T47D (cell line): Measurements from ENCODE around the gene MEX3D.

Experiments
- DNase-seq, 2 experiments: peaks; one replicate each; pipeline versions ENCODE4 v3.0.0 to v3.0.0-alpha.2; 2011 to 2012; ENCODE audit warnings: low read depth in 1 of 2, low spot score in 1 of 2
- JUND ChIP-seq: IDR thresholded peaks from 2 replicates; pipeline ENCODE4 v1.6.1; 2012; ENCODE audit warnings: low read depth
- in situ Hi-C: cut with HindIII; loops from 2 replicates; pipeline ENCODE4 v1.10.0; 2016; ENCODE audit warnings: low sequenced_read_pairs, low pct_unique_long_range_greater_than_20kb

Gene MEX3D

DNA sequence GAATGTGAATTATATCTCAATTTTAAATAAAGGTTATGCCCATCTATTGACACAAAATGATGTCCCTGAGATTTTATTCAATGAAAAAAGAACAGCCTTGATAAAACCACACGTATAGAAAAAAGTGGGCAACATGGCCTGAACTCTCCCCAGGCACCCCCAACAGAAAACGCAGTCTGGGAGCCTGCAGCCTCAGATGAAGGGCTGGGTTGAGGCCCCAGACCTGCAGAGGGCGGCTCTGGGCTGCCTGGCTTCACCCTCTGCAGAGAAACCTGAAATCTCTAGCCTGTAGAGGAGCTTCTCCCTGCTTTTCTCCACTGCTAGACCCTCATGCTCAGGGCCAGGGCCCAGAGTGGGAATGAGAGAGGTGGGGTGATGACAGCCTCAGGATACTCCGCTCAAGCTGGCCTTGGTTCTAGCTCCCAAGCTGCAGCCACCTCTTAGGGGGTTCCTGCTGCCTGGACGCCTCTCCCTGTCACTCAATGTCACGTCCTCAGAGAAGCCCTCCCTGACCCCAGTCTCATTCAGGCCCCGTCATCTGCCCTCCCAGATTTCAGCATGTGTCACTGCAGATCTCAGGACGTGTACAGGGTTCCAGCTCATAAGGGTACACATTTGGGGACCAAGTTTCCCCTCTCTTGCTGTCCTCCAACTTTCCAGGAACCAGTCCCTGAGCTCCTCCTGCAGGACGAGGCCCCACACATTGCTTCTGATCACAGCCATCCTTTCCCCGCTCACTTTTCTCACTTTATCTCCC lies 22.7 kb upstream of the MEX3D start:
- TF ChIP-seq JUND = no peak
- DNase-seq = peak in 1 of 2 experiments; percentile 35
- in situ Hi-C loops = no loop called here

DNA sequence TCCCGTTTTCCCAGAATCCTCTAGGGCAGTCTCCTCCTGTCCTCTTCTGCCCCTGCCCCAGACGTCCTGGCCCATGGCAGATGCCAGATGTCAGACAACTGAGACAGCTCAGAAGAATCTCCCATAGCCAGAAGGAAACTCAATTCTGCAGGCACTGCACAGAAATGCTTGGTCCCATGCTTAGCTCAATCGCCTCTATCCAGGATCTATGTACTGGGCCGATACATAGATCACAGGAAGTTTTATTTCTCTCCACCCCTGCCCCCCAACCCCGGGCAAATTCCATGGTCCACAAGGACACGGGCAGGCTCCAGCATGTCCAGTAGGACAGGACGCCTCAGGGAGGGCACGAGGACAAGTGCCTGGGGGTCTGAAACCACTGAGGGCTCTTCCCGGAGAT lies 19.7 kb upstream of the MEX3D start:
- in situ Hi-C loops = no loop called here
- DNase-seq = peak in 1 of 2 experiments; percentile 48
- no peak for TF ChIP-seq JUND

DNA sequence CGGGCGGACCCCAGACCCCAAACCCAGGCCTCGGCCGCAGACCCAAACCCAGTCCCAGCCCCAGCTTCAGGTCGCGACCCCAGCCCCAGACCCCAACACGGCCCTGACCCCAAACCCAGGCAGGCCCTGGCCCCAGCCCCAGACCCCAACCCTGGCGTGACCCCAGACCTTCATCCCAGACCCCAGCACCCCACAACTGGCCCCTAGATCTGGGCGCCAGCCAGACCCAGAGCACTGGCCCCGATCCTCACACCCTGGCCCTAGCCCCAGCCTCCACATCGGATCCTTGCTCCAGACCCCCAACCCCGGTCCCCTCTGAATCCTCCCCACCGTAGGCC lies 17.1 kb upstream of the MEX3D start:
- DNase-seq = no peak
- in situ Hi-C loops = no loop called here
- no peak for TF ChIP-seq JUND

DNA sequence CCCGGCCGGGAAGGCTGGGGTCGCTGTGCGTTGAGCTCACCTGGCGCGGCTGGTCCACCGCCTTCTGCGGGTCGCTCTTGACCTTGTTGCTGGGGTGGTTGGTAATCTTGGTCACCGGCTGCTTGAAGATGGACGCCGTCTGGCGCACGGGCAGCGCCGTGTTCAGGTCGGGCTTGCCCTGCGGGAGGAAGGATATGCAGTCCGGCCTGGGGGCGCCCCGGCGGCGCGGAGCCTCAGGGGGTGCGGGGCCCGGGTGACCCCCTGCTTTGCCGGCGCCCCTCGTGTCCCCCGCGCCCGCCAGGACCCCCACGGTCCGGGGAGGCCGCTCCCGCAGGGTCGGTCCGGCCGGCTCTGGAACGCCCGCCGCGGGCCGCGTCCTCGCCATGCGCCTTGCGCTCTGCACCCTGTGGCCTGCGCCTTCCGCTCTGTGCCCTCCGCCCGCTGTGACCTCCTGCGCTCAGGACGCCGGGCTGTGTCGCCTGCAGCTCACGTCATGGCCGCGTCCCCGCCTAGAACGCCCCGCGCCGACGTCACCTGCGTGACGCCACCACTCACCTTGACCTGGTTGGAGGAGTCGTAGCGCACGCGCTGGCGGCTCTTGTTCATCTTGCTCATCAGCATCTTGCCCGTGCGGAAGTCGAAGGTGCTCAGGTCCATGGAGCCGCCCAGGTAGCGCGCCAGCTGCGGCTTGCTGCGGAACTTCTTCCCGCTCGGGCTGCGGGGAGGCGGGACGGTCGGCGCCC lies 16.5 kb upstream of the MEX3D start:
- no peak for TF ChIP-seq JUND
- DNase-seq = no peak
- in situ Hi-C loops = no loop called here

DNA sequence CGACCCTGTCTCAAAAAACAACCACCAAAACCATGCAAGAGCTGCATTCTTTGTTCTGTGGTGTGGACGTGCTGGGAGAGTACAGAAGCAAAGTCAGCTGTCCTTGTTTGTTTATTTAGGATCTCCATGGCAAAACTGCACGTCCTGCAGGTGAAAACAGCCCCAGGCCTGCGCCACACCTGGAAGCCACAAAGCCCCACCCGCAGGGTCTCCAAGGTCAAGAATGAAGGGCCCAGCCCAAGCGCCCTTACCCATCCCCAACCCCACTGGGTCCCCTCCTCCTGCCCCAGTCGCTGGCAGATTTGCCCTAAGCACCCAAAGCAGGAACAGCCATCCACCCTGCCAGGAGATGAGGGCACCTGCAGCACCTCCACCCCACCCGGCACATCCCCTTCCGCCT lies 14.1 kb upstream of the MEX3D start:
- TF ChIP-seq JUND = no peak
- in situ Hi-C loops = no loop called here
- DNase-seq = no peak

DNA sequence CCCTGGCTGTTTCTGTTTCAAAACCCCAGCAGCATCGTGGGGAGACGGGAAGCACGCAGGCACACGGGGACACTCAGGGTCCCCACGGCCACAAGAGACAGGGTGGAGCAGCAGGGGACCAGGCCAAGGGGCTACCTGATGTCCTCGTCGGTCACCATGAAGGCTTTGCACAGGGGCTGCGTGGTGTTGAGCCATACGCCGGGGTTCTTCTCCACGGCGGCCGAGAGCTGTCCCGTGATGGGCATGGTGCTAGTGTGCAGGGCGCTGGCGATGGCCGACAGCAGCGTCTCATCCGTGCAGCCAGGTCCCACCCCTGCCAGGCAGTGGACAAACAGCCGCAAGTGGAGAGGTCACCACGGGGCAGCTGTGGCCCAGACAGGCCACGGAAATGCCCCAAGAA lies 12.8 kb upstream of the MEX3D start:
- in situ Hi-C loops = no loop called here
- no peak for TF ChIP-seq JUND
- DNase-seq = no peak

DNA sequence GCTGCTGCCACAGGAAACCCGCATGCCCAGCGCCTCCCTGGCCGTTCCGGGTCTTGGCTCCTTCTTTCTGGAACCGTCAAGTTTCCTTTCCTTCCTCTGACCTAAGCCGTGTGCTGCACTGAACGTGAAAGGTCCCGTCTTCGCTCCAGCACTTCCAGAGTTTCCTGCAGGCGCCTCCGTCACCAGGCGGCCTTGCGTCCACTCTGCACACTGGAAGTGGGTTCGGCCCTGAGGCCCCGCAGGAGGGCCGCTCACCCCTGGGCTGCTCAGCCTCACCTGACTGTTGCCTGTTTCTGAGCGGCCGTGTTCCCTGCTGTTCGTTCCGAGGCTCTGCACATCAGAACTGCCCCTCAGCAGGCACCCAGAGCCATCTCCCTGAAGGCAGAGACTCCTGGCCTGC lies 12.3 kb upstream of the MEX3D start:
- no peak for DNase-seq
- in situ Hi-C loops = no loop called here
- TF ChIP-seq JUND = no peak

DNA sequence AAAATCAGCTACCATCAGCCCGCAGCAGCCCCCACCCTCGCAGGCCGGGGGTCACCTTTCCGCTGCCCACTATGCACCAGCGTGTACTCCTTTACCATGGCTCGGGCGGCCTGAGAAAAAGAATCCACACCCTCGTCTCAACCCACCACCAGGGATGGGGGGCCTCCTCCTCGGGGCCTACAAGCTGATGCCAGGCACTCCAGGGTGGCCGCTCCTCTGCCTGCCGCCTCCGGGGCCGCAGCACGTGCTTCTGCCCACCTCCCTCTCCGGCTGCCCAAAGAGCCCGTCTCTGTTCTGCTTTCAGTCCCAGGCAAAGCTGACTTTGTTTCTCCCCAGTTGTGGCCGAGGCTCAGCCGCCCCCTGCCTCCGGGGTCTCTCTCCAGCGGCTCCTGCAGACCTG lies 11.1 kb upstream of the MEX3D start:
- no peak for DNase-seq
- in situ Hi-C loops = no loop called here
- no peak for TF ChIP-seq JUND

DNA sequence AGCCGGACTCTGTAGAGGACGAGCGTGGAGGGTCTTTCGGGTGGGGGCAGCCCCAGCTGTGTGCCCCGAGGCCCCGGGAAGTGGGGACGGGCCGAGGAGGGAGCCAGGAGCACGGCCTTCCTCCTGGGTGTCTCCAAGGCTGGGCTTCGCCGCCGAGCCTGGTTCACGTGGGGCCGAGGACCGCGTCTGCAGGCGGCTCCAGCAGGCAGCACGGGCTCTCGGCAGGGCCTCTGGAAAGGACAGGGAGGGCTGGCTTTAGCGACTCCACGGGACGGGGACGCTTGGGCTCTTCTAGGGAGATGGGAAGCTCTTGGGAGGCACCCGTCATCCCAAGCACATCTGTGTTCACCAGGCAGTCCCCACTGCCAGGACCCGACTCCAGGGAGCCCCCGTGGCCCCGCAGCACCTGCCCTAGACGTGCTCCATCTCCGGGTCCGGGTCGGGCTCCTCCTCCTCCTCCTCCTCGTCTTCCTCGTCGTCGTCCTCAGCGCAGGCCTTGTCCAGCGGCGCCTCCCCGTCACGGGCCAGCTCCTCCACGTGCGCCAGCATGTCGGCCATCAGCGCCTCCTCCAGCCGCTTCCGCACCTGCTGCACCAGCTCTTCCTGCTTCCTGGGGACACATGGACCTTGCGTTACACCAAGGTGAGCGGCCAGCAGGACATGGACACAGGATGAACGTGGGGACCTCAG lies 9.9 kb upstream of the MEX3D start:
- in situ Hi-C loops = no loop called here
- no peak for DNase-seq
- no peak for TF ChIP-seq JUND

DNA sequence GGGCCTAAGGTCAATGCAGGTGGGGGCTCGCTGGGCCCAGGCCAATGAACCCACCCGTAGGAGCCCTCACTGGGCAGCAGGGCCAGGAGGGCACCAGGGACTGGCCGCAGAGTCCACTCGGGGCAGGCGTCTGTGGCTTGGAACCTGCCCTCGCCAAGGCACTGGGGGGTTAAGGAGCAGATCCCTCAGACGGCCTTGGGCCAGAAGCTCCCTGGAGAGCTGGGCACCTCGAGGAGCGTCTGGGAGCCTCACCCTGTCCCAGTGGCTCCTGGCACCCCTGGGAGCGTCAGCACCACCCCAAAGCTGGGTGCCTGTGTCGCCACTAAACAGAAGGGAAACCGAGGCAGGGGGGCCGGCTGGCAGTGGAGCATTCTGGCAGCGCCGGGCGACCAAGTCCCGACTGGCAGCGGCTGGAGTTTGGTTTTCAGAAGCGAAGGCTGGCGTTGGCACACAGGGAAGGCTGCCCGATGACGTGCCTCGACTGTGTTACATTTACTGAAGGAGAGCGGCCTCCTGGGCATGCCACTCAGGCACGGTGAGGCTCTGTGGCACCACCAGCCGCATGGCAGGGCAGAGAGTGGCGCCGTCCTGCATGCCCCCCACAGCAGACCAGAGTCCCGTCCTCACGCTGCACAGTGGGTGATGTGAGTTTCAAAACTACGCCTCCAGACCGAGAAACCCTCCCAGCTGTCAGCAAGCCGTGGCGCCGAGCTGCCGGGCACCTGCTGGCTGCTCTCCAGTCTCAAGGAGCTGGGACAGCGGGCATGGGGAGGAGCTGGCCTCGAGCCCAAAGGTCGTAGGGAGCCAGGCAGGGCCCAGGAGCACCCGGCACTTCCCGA lies 9.2 kb upstream of the MEX3D start:
- in situ Hi-C loops = no loop called here
- DNase-seq = no peak
- TF ChIP-seq JUND = no peak

DNA sequence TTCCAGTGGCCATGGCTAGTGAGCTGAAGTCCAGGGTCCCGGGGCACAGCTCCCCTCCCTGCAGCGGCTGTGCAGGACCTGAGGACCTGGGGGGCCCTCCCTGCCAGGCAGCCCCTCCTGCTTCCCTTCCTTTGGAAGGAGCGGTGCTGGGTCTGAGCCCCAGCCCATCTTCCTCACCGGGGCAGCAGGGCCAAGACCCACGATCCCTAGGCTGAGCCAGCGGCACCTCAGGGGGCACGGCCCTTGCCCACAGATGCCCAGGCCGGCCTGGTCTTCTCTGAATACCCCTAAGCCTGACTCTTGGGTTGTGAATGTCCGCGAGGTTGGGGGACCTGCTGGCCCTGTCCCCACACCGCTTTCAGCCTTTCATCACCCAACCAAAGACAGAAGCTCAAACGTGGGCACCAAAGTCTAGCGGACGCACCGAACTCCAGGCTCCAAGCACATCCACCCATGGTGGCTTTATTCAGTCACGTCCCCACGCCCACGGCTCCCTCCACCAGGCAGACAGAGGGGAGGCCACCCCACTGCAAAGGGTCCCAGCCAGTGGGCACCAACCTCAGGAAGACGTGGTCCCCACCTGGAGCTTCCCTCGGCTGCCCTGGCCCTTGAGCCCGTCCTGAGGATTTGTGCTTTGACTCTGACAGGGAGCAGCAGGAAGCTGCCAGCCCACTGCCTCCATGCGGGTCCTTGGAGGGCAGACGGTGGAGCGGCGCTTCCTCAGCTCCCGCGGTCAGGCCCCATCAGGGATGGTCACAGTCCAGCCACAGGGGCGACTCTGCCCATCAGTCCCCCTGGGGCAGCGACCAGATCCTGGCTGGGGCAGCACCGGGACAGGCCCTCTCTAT lies 8.3 kb upstream of the MEX3D start:
- TF ChIP-seq JUND = no peak
- in situ Hi-C loops = no loop called here
- DNase-seq = no peak
